MM.1S (cell line): ENCODE results near the gene CD6.

Experiments
- DNase-seq: peaks from one replicate; pipeline ENCODE4 v3.0.0-alpha.2; 2015
- H2AFZ ChIP-seq: fragments of 300-600 bp; sonication (generic); 2 replicates; pipeline ENCODE4 v1.6.0; 2016; ENCODE audit warnings: antibody characterized with exemption, low read length
- H3F3A ChIP-seq: fragments of 300-600 bp; sonication (generic); 2 replicates; pipeline ENCODE4 v1.6.1; 2016; ENCODE audit warnings: mild to moderate bottlenecking, antibody characterized with exemption, low read length, moderate library complexity, mixed read lengths; ENCODE audit not compliant: insufficient read depth
- H3K27ac ChIP-seq: fragments of 300-600 bp; sonication (generic); 2 replicates; pipeline ENCODE4 v1.5.1; 2016; ENCODE audit warnings: mild to moderate bottlenecking, low read length
- H3K27me3 ChIP-seq: fragments of 300-600 bp; sonication (generic); replicated peaks from 2 replicates; pipeline ENCODE4 v1.6.0; 2016; ENCODE audit warnings: low read length; ENCODE audit not compliant: insufficient read depth
- H3K36me3 ChIP-seq: fragments of 300-600 bp; sonication (generic); replicated peaks from 2 replicates; pipeline ENCODE4 v1.6.1; 2016; ENCODE audit warnings: mild to moderate bottlenecking, low read length, mixed read lengths; ENCODE audit not compliant: insufficient read depth
- H3K4me1 ChIP-seq: fragments of 300-600 bp; sonication (generic); 2 replicates; pipeline ENCODE4 v1.6.1; 2016; ENCODE audit warnings: low read length, mixed read lengths
- H3K4me2 ChIP-seq: fragments of 300-600 bp; sonication (generic); 2 replicates; pipeline ENCODE4 v1.6.0; 2016; ENCODE audit warnings: low read depth, low read length
- H3K4me3 ChIP-seq: fragments of 300-600 bp; sonication (generic); 2 replicates; pipeline ENCODE4 v1.5.1; 2016; ENCODE audit warnings: low read length, mixed read lengths
- H3K79me2 ChIP-seq: fragments of 300-600 bp; sonication (generic); 2 replicates; pipeline ENCODE4 v1.6.1; 2016; ENCODE audit warnings: mixed run types, low read length, mixed read lengths
- H3K9ac ChIP-seq: fragments of 300-600 bp; sonication (generic); 2 replicates; pipeline ENCODE4 v1.6.1; 2016; ENCODE audit warnings: low read length, mixed read lengths
- H3K9me2 ChIP-seq: fragments of 300-600 bp; sonication (generic); replicated peaks from 2 replicates; pipeline ENCODE4 v1.6.1; 2016; ENCODE audit warnings: mild to moderate bottlenecking, low read length, mixed read lengths; ENCODE audit not compliant: insufficient read depth
- H3K9me3 ChIP-seq: fragments of 300-600 bp; sonication (generic); replicated peaks from 2 replicates; pipeline ENCODE4 v1.6.1; 2016; ENCODE audit warnings: mild to moderate bottlenecking, low read length, mixed read lengths; ENCODE audit not compliant: insufficient read depth
- H4K20me1 ChIP-seq: fragments of 300-600 bp; sonication (generic); 2 replicates; pipeline ENCODE4 v1.6.1; 2016; ENCODE audit warnings: mild to moderate bottlenecking, low read length, moderate library complexity, mixed read lengths; ENCODE audit not compliant: insufficient read depth
- CTCF ChIP-seq: fragments of 300-600 bp; sonication (generic); IDR thresholded peaks from 2 replicates; pipeline ENCODE4 v1.5.1; 2016; ENCODE audit warnings: antibody characterized with exemption, low read length, mixed read lengths
- EZH2 ChIP-seq: fragments of 300-600 bp; sonication (generic); optimal IDR thresholded peaks from 2 replicates; pipeline ENCODE3; 2017; ENCODE audit warnings: low read depth, mild to moderate bottlenecking, antibody characterized with exemption, low read length, mixed read lengths
- EZH2phosphoT487 ChIP-seq: fragments of 300-600 bp; sonication (generic); IDR thresholded peaks from 2 replicates; pipeline ENCODE4 v1.6.1; 2018; ENCODE audit warnings: antibody characterized with exemption, low read length

CD6 gene

GRCh38 chr11:60932605-60933356 lies 38.7 kb upstream of the CD6 start:
- Histone ChIP-seq H3K27ac (no peak overlapping the region), H3K79me2 (no peaks in the 10 kb centered on the region), H3F3A (no peaks in the 10 kb centered on the region), H3K36me3 (no peaks in the 10 kb centered on the region), H3K9ac (no peak overlapping the region), H3K4me3 (no peak overlapping the region), H3K27me3 (peaks cover 36% of the 10 kb centered on the region), H3K9me3 (no peaks in the 10 kb centered on the region), H4K20me1 (no peaks in the 10 kb centered on the region), H3K4me2 (no peak overlapping the region), H3K4me1 (no peaks in the 10 kb centered on the region), H2AFZ (no peak overlapping the region), H3K9me2 (no peaks in the 10 kb centered on the region)
- TF ChIP-seq CTCF (no peak), EZH2 (no peak), EZH2phosphoT487 (no peak)
- DNase-seq, result no peak

- Histone ChIP-seq H3K79me2 (no peaks in the 10 kb centered on the region), H3K36me3 (no peaks in the 10 kb centered on the region), H3K27ac (no peak overlapping the region), H3K9ac (no peak overlapping the region), H3K4me1 (no peaks in the 10 kb centered on the region), H4K20me1 (no peaks in the 10 kb centered on the region), H3K9me2 (no peaks in the 10 kb centered on the region), H3K9me3 (no peaks in the 10 kb centered on the region), H3F3A (no peaks in the 10 kb centered on the region), H2AFZ (no peak overlapping the region), H3K4me2 (no peak overlapping the region), H3K27me3 (peaks cover 36% of the 10 kb centered on the region), H3K4me3 (no peak overlapping the region)
- TF ChIP-seq EZH2, result no peak
- no peak for TF ChIP-seq EZH2phosphoT487
- no peak for TF ChIP-seq CTCF
- no peak for DNase-seq
These were observed 37.9 kb upstream of the CD6 start for GRCh38 chr11:60933416-60934123.

- no peaks in the 10 kb centered on the region for H4K20me1 ChIP-seq
- H3K36me3 ChIP-seq, result no peaks in the 10 kb centered on the region
- H3F3A ChIP-seq, result no peaks in the 10 kb centered on the region
- H3K4me2 ChIP-seq, result no peak overlapping the region
- H3K9me3 ChIP-seq, result no peaks in the 10 kb centered on the region
- no peak for DNase-seq
- H3K9me2 ChIP-seq, result no peaks in the 10 kb centered on the region
- H2AFZ ChIP-seq, result no peak overlapping the region
- no peaks in the 10 kb centered on the region for H3K79me2 ChIP-seq
- H3K9ac ChIP-seq, result no peak overlapping the region
- no peak for TF ChIP-seq EZH2phosphoT487
- no peak for TF ChIP-seq CTCF
- TF ChIP-seq EZH2, result no peak
- peaks cover 36% of the 10 kb centered on the region for H3K27me3 ChIP-seq
- no peak overlapping the region for H3K27ac ChIP-seq
- H3K4me3 ChIP-seq, result no peak overlapping the region
- H3K4me1 ChIP-seq, result no peaks in the 10 kb centered on the region
These were observed 37.2 kb upstream of the CD6 start for GRCh38 chr11:60934124-60934789.
